ENCODE measurements around the gene PRRC2B.
"Not testable (repeated sequence)": the region's sequence is repeated elsewhere in the genome, so short reads cannot be mapped to it uniquely, and the experiment has no call there.

PRRC2B gene

GRCh38 chr9:131472085-131472484 is 78.2 kb downstream of the PRRC2B start:
- DNase-seq (ENCODE audit: low spot score): not testable (repeated sequence)

- DNase-seq (ENCODE audit: low spot score): peak; percentile 12
These were observed 79.5 kb downstream of the PRRC2B start for GRCh38 chr9:131473198-131473885.

GRCh38 chr9:131473891-131474290 is 80.0 kb downstream of the PRRC2B start:
- DNase-seq (ENCODE audit: low spot score): no peak

DNA sequence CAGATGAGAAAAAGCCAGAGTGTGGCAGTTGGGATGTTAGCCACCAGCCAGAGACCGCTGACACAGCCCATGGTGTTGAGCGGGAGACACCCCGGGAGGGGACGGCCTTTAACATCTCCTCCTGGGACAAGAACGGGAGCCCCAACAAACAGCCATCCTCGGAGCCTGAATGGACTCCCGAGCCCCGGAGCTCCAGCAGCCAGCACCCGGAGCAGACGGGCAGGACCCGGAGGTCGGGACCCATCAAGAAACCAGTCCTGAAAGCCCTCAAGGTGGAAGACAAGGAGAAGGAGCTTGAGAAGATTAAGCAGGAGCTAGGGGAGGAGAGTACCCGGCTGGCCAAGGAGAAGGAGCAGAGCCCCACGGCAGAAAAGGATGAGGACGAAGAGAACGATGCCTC is 80.8 kb downstream of the PRRC2B start:
- DNase-seq (ENCODE audit: low spot score): no peak

GRCh38 chr9:131475111-131475955 is 81.4 kb downstream of the PRRC2B start:
- DNase-seq (ENCODE audit: low spot score): no peak

DNA sequence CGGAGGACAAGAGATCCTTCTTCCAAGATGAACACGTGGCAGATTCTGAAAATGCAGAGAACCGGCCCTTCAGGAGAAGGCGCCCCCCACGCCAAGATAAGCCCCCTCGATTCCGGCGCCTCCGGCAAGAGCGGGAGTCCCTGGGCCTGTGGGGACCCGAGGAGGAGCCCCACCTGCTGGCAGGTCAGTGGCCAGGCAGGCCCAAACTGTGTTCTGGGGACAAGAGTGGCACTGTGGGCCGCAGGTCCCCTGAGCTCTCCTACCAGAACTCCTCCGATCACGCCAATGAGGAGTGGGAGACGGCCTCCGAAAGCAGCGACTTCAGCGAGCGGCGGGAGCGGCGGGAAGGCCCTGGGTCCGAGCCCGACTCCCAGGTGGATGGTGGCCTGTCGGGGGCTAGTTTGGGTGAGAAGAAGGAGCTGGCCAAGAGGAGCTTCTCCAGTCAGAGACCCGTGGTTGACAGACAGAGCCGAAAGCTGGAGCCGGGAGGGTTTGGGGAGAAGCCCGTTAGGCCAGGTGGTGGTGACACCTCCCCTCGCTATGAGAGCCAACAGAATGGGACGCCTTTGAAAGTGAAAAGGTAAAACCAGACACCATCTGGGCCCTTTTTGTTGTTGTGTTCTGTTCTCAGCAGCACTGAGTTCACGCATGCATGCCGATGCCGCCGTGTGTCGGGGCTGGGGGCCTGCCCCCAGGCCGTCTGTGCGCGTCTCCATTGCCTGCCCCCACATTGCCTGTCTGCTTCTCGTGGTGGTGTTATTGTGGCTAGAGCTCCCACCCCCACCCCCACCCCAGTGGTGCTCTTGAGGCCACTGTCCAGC is 82.3 kb downstream of the PRRC2B start:
- DNase-seq (ENCODE audit: low spot score): no peak

GRCh38 chr9:131476777-131477345 is 83.0 kb downstream of the PRRC2B start:
- DNase-seq (ENCODE audit: low spot score): no peak

DNA sequence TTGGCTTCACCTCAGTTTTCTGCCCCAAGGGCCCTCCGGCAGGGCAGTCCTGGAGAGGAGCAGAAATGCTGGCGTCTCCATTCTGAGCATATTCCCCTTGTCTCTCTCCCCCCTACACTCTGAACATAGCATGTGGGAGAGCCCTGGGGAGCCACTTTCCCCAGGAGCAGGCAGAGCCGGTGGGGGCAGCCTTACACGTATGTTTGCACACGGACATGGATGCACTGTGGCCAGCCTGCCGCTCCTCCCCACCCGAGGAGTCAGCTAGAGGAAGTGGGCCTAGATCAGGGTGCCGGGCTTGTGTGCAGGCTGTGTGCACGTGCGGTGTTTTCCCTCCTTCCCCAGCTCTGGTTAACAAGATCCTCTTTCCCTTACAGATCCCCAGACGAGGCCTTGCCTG is 83.5 kb downstream of the PRRC2B start:
- DNase-seq (ENCODE audit: low spot score): no peak

DNA sequence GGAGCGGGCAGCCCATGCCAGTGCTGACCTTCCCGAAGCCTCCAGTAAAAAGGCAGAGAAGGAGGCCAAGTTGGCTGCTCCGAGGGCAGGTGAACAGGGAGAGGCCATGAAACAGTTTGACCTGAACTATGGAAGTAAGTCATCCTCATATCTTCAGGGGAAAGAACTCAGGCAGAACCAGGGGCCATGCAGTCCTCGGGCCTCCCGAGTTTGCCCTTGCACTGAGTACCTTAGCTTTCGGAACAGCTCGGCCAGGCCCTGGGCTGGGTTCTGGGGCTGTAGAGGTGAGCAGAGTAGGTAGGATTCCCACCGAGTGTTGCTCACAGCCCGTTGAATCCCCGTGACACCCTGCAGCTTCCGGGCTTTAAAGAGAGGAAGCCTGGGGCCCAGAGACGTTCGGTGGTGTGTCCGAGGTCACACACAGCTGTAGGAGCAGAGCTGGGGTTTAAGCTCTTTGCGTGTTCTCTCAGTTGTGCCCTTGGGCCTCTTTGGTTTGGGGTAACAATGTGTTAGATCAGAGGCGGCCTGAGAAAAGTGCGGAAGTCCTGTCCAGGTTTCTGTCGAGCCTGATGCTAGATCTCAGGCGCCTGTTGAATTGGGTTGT is 84.0 kb downstream of the PRRC2B start:
- no peak for DNase-seq (ENCODE audit: low spot score)

DNA sequence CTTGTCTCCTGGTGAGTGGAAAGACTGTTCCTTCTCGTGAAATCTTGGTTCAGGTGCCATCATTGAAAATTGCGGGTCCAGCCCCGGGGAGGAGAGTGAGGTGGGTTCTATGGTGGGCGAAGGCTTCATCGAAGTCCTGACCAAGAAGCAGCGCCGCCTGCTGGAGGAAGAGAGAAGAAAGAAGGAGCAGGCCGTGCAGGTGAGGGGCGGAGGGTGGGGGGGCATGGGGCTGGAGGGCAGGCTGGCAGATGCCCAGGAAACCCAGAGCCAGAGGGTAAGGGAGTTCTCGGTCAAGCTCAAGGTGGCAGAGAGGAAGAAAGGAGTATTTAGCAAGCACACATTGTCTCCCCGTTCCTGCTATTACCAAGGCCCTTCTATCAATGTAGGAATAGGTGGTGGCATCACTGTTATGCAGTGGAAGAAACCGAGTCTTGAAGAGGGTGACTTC is 84.6 kb downstream of the PRRC2B start:
- peak; percentile 38 for DNase-seq (ENCODE audit: low spot score)

DNA sequence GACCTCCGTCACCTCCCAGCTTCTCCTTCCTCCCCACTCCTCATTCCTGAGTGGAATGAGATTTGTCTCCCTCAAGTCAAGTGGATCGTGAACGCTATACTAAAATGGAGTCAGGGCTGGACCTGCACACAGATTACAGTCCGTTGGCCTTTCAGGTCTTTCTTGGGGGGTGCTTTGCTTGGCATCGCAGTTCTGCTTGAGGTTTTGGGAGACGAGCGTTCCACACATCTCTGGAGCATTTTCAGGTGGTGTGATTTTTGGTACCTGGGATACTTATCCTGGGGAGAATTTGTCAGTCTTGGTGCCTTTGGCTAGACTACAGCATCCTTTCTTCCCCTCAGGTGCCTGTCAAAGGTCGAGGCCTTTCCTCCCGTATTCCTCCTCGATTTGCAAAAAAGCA is 85.0 kb downstream of the PRRC2B start:
- no peak for DNase-seq (ENCODE audit: low spot score)

- DNase-seq (ENCODE audit: low spot score): peak; percentile 37
These were observed 86.4 kb downstream of the PRRC2B start for GRCh38 chr9:131480258-131480657.

- no peak for DNase-seq (ENCODE audit: low spot score)
These were observed 87.8 kb downstream of the PRRC2B start for GRCh38 chr9:131481441-131482342.

DNA sequence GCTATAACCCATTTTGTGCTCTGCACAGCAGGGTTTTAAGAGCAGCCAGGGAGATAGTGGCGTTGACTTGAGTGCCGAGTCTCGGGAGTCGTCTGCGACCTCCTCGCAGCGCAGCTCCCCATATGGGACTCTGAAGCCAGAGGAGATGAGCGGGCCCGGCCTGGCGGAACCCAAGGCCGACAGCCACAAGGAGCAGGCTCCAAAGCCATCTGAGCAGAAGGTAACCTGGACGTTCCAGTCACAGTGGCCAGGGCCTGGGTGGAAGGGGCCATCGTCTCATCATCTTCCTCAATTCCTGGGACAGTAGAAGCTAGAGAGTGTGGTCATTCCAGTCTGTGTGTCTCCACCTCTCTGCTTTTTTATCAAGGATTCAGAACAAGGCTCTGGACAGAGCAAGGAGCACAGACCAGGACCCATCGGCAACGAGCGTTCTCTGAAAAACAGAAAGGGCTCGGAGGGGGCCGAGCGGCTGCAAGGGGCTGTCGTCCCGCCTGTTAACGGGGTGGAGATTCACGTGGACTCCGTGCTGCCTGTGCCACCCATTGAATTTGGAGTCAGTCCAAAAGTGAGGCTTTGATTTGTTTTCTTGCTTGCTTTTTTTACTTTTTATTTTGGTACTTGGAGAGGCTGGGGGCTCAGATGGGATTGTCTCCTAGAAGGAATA is 88.6 kb downstream of the PRRC2B start:
- DNase-seq (ENCODE audit: low spot score): no peak

GRCh38 chr9:131483319-131484050 is 89.6 kb downstream of the PRRC2B start:
- no peak for DNase-seq (ENCODE audit: low spot score)

- DNase-seq (ENCODE audit: low spot score): no peak
These were observed 90.2 kb downstream of the PRRC2B start for GRCh38 chr9:131484051-131484445.

DNA sequence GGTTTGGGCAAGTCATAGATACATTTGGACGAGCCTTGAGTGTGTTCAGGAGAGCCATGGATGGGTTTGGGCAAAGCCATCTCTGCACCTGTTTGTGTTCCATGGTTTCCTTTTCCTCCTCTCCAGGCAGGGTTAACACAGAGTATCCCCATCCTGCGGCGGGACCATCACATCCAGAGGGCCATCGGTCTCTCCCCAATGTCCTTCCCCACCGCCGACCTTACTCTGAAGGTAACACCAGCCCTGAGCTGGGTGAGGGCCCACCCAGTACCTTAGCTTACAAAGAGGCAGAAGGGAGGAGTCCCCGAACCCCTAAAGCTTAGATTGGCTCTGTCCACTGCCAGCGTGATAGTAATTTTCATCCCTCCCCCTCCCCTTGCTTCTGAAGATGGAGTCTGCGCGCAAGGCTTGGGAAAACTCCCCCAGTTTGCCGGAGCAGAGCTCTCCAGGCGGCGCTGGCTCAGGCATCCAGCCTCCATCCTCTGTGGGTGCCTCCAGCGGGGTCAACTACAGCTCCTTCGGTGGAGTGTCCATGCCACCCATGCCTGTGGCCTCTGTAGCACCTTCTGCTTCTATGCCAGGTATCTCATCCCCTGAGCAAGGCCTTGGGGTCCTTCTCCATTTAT is 90.8 kb downstream of the PRRC2B start:
- no peak for DNase-seq (ENCODE audit: low spot score)

GRCh38 chr9:131485206-131485605 is 91.3 kb downstream of the PRRC2B start:
- DNase-seq (ENCODE audit: low spot score): no peak

All from kidney tubule cell (primary cell).